B cell (primary cell): ENCODE results near the gene ARHGAP22. TPM values are rescaled to one million over a fixed set of nuclear protein-coding genes. Genes with fewer than 3 reads are reported as not detected.

Experiments used
- ATAC-seq: fragments of 200-7000 bp; cut with Tn5 transposase; one replicate; pipeline ENCODE4 v1.10.0; 2021; ENCODE audit warnings: low read depth, mild to moderate bottlenecking, moderate number of reproducible peaks, moderate library complexity
- CTCF ChIA-PET: fragments of 350-600 bp; sonication (Branson Sonifier 250); formaldehyde crosslinking; loops from one replicate; lab custom pipeline; 2021; ENCODE audit warnings: antibody characterized with exemption, inconsistent platforms; lab: Charles Lee
- POLR2A ChIA-PET: fragments of 350-600 bp; sonication (Branson Sonifier 250); formaldehyde crosslinking; loops from one replicate; lab custom pipeline; 2021; ENCODE audit warnings: antibody characterized with exemption; lab: Charles Lee
- DNase-seq: peaks from one replicate; pipeline ENCODE4 v3.0.0; 2013
- H2AFZ ChIP-seq: 2 replicates; pipeline ENCODE4 v1.6.1; 2012; ENCODE audit warnings: mild to moderate bottlenecking, low read depth, low read length; ENCODE audit not compliant: insufficient read depth, poor library complexity, severe bottlenecking
- H3K27ac ChIP-seq, 2 donors: 1 replicate in 1 of 2; 2 replicates in 1 of 2; pipeline ENCODE4 v1.5.1; 2012 to 2013; ENCODE audit warnings: low read length in 2 of 2, mild to moderate bottlenecking in 2 of 2, moderate library complexity in 1 of 2
- H3K27me3 ChIP-seq, 4 experiments: fragments of 200-600 bp in 1 of 4; sonication (generic) in 1 of 4; replicated peaks in 1 of 4; 1 replicate in 2 of 4; 2 replicates in 2 of 4; pipeline versions ENCODE4 v1.6.1 to v1.7.0; 2013 to 2016; ENCODE audit warnings: low read length in 3 of 4, mild to moderate bottlenecking in 2 of 4, mixed read lengths in 1 of 4, moderate library complexity in 1 of 4; ENCODE audit not compliant: insufficient read depth in 4 of 4, control insufficient read depth in 3 of 4; ENCODE audit errors: control extremely low read depth in 1 of 4
- H3K36me3 ChIP-seq, 2 experiments: replicated peaks in 1 of 2; 1 replicate in 1 of 2; 2 replicates in 1 of 2; pipeline versions ENCODE4 v1.6.1 to v1.7.1; 2013; ENCODE audit warnings: low read length in 1 of 2; ENCODE audit not compliant: insufficient read depth in 2 of 2, control insufficient read depth in 1 of 2; ENCODE audit errors: control extremely low read depth in 1 of 2, extremely low read depth in 1 of 2
- H3K4me1 ChIP-seq, 2 donors: fragments of 200-600 bp in 1 of 2; sonication (generic) in 1 of 2; 1 replicate in 1 of 2; 2 replicates in 1 of 2; pipeline versions ENCODE4 v1.5.1 to v1.6.1; 2013 to 2017; ENCODE audit warnings: low read length in 2 of 2; ENCODE audit not compliant: control insufficient read depth in 2 of 2, insufficient read depth in 2 of 2
- H3K4me2 ChIP-seq: replicated peaks from 2 replicates; pipeline ENCODE3; 2012; ENCODE audit warnings: mild to moderate bottlenecking, low read depth, low read length; ENCODE audit not compliant: poor library complexity, severe bottlenecking
- H3K4me3 ChIP-seq, 5 experiments: fragments of 200-600 bp in 1 of 5; sonication (generic) in 1 of 5; 1 replicate in 3 of 5; 2 replicates in 2 of 5; pipeline versions ENCODE4 v1.5.1 to v1.7.0; 2011 to 2016; ENCODE audit warnings: low read length in 4 of 5, mild to moderate bottlenecking in 4 of 5, low read depth in 2 of 5, control low read depth in 1 of 5, moderate library complexity in 1 of 5; ENCODE audit not compliant: insufficient read depth in 1 of 5; ENCODE audit errors: control extremely low read depth in 1 of 5, extremely low read depth in 1 of 5
- H3K79me2 ChIP-seq: fragments of 200-600 bp; sonication (generic); one replicate; pipeline ENCODE4 v1.6.0; 2016; ENCODE audit warnings: low read length; ENCODE audit not compliant: control insufficient read depth, insufficient read depth
- H3K9ac ChIP-seq: fragments of 200-600 bp; sonication (generic); 2 replicates; pipeline ENCODE4 v1.6.1; 2017; ENCODE audit warnings: mild to moderate bottlenecking, low read length, moderate library complexity
- H3K9me3 ChIP-seq, 3 donors: one replicate each; pipeline versions ENCODE4 v1.6.1 to v1.7.1; 2013; ENCODE audit warnings: low read length in 2 of 3; ENCODE audit not compliant: control insufficient read depth in 2 of 3, insufficient read depth in 1 of 3; ENCODE audit errors: control extremely low read depth in 1 of 3
- H4K20me1 ChIP-seq: 2 replicates; pipeline ENCODE4 v1.6.0; 2012; ENCODE audit warnings: mild to moderate bottlenecking, low read length; ENCODE audit not compliant: insufficient read depth, control insufficient read depth, poor library complexity, severe bottlenecking
- H3K27ac Mint-ChIP-seq: one replicate; pipeline ENCODE4 v1.8.0; 2021; ENCODE audit warnings: mixed read lengths
- H3K27me3 Mint-ChIP-seq: one replicate; pipeline ENCODE4 v1.8.0; 2021; ENCODE audit warnings: mixed read lengths
- H3K4me1 Mint-ChIP-seq: one replicate; pipeline ENCODE4 v1.8.0; 2021; ENCODE audit warnings: mixed read lengths
- H3K4me3 Mint-ChIP-seq: one replicate; pipeline ENCODE4 v1.8.0; 2021; ENCODE audit warnings: mixed read lengths
- H3K9me3 Mint-ChIP-seq: one replicate; pipeline ENCODE4 v1.8.0; 2022; ENCODE audit warnings: mixed read lengths; ENCODE audit not compliant: insufficient read depth
- CTCF ChIP-seq: fragments of 200-600 bp; IDR thresholded peaks from one replicate; pipeline ENCODE4 v1.8.0; 2022; ENCODE audit warnings: antibody characterized with exemption, mild to moderate bottlenecking
- EZH2 ChIP-seq: IDR thresholded peaks from 2 replicates; pipeline ENCODE4 v1.6.1; 2012; ENCODE audit warnings: borderline replicate concordance, low read depth, mild to moderate bottlenecking, moderate library complexity, low read length; ENCODE audit not compliant: insufficient read depth, poor library complexity, severe bottlenecking
- WGBS: methylation state at CpG from one replicate; pipeline ENCODE4 v1.1.5; 2013; ENCODE audit warnings: missing lambda C conversion rate; ENCODE audit not compliant: insufficient coverage; 5-methylcytosine and 5-hydroxymethylcytosine counted together
- intact Hi-C: fragments of 100-400 bp; cut with micrococcal nuclease; formaldehyde crosslinking; loops from one replicate; pipeline ENCODE4 v1.10.0; 2022
- polyA plus RNA-seq: library from polyadenylated mRNA; depleted of rRNA; stranded (reverse); fragments of >200 nt; gene quantifications from 2 replicates; pipeline ENCODE4 v1.2.3, GENCODE V29; 2012
- total RNA-seq, 2 donors: library from RNA; stranded (reverse); fragments of 120-200 nt in 1 of 2; gene quantifications; 1 replicate in 1 of 2; 2 replicates in 1 of 2; pipeline versions ENCODE4 v1.2.3 to v1.2.4, GENCODE V29; 2013 to 2022

Gene ARHGAP22
- total and polyA plus RNA-seq, 2 donors (not counting 1 experiment from before 2014, with no cell fraction given), result 1.9 to 2.0 TPM

- Histone ChIP-seq H3K4me2 (no peak overlapping the region), H3K9me3 (peaks cover 0 to 8% (median 4%) of the 10 kb centered on the region in 3 donors), H3K27ac (no peak overlapping the region), H3K27me3 (no peaks in the 10 kb centered on the region), H2AFZ (no peak overlapping the region), H3K4me1 (no peaks in the 10 kb centered on the region), H3K9ac (no peak overlapping the region), H3K4me3 (no peak overlapping the region), H3K36me3 (peaks cover 0 to 29% of the 10 kb centered on the region in 2 experiments), H3K79me2 (no peaks in the 10 kb centered on the region), H4K20me1 (no peaks in the 10 kb centered on the region)
- no peak for ATAC-seq
- no peak for TF ChIP-seq CTCF
- TF ChIP-seq EZH2, result no peak
- Mint-ChIP-seq H3K27me3 (no peaks in the 10 kb centered on the region), H3K27ac (no peak overlapping the region), H3K4me1 (no peaks in the 10 kb centered on the region), H3K4me3 (no peak overlapping the region), H3K9me3 (peaks cover 6% of the 10 kb centered on the region)
- POLR2A ChIA-PET, result no interaction called here
- CTCF ChIA-PET, result no interaction called here
- DNase-seq, result no peak
- intact Hi-C loops, result no loop called here
- 100% methylated on average over 1 of the region's 2 CpGs for WGBS
These were observed 193.4 kb downstream of the ARHGAP22 start for GRCh38 chr10:48411510-48411909.

GRCh38 chr10:48410503-48410902 lies 194.4 kb downstream of the ARHGAP22 start:
- WGBS, result no CpG with 5 or more reads among the region's 6 CpGs

More at GRCh38 chr10:48410503-48410902, 194.4 kb downstream of the ARHGAP22 start:
- H3K9me3 Mint-ChIP-seq, result peaks cover 6% of the 10 kb centered on the region
- ATAC-seq (no peak), DNase-seq (no peak)
- Histone ChIP-seq H4K20me1 (no peaks in the 10 kb centered on the region), H2AFZ (no peak overlapping the region), H3K9ac (no peak overlapping the region), H3K4me3 (no peak overlapping the region), H3K4me1 (no peaks in the 10 kb centered on the region), H3K27me3 (no peaks in the 10 kb centered on the region), H3K4me2 (no peak overlapping the region), H3K36me3 (peaks cover 0 to 28% of the 10 kb centered on the region in 2 experiments), H3K27ac (no peak overlapping the region), H3K9me3 (peaks cover 0 to 8% (median 4%) of the 10 kb centered on the region in 3 donors), H3K79me2 (no peaks in the 10 kb centered on the region)
- no peak overlapping the region for H3K4me3 Mint-ChIP-seq
- TF ChIP-seq CTCF, result no peak
- no peak for TF ChIP-seq EZH2
- H3K4me1 Mint-ChIP-seq, result no peaks in the 10 kb centered on the region
- POLR2A ChIA-PET, result no interaction called here
- CTCF ChIA-PET, result no interaction called here
- intact Hi-C loops, result no loop called here
- H3K27ac Mint-ChIP-seq, result no peak overlapping the region
- no peaks in the 10 kb centered on the region for H3K27me3 Mint-ChIP-seq
